ENCODE results near the gene AMDHD2. TPM values are rescaled to one million over a fixed set of nuclear protein-coding genes. Genes with fewer than 3 reads are reported as not detected.

The AMDHD2 gene
- total RNA-seq, 1 experiment from 2014 or later, result 50.3 TPM

DNA sequence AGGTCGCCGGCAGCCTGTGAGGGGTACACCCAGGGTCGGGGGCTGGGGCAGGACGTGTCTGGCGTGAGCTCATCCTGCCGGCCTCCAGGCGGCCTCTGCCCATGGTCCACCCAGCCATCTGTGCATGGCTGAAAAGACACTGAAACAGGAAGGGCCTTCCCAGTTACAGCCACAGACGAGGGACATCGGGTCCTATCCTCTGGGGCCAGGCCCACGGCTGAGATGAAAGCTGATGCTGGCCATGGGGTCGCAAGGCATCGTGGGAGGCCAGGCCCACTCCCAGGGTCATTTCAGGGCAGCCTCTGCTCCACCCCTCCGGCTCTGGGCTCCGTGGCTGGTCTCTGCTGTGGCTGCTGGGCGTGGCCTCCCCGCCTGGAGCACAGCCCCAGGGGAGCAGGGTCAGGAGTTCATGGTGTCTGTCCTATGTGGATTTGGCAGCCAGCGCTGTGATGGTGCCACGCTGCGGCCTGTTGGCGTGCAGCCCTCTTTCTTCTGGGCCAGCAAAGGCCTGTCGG, 23.0 kb upstream of the AMDHD2 start:
- no peak overlapping the region for H3K9ac ChIP-seq (ENCODE audit: low read length)
- H3K4me2 ChIP-seq (ENCODE audit: low read length), result no peak overlapping the region
- no peak for TF ChIP-seq EZH2 (IDR thresholded peaks at IDR 0.05; ENCODE audit: low read length, unreplicated experiment)
- H3K4me3 ChIP-seq (ENCODE audit: low read length), result no peak overlapping the region
- POLR2A ChIA-PET (ENCODE audit: unreplicated experiment), result no interaction called here
- no peaks in the 10 kb centered on the region for H3K9me2 ChIP-seq (replicated peaks; ENCODE audit: low read length)
- H3K36me3 ChIP-seq (ENCODE audit: low read depth, low read length), result no peaks in the 10 kb centered on the region
- no peak overlapping the region for H2AFZ ChIP-seq (ENCODE audit: low read length)
- H3K9me3 ChIP-seq (ENCODE audit: low read length), result no peaks in the 10 kb centered on the region
- ATAC-seq, result no peak
- CTCF ChIA-PET, result no interaction called here
- no peaks in the 10 kb centered on the region for H3F3A ChIP-seq (ENCODE audit: low read length, unreplicated experiment)
- intact Hi-C loops (cut with micrococcal nuclease), result no loop called here
- no peaks in the 10 kb centered on the region for H3K79me2 ChIP-seq (ENCODE audit: low read length)
- DNase-seq, result no peak
- H3K4me1 ChIP-seq (ENCODE audit: insufficient read depth, low read length), result no peaks in the 10 kb centered on the region
- H3K27me3 ChIP-seq (ENCODE audit: low read length), result no peaks in the 10 kb centered on the region
- no peaks in the 10 kb centered on the region for H4K20me1 ChIP-seq (ENCODE audit: low read length)
- no TSS peak for BruUV-seq (replicated peaks)
- H3K27ac ChIP-seq (ENCODE audit: low read length), result no peak overlapping the region

DNA sequence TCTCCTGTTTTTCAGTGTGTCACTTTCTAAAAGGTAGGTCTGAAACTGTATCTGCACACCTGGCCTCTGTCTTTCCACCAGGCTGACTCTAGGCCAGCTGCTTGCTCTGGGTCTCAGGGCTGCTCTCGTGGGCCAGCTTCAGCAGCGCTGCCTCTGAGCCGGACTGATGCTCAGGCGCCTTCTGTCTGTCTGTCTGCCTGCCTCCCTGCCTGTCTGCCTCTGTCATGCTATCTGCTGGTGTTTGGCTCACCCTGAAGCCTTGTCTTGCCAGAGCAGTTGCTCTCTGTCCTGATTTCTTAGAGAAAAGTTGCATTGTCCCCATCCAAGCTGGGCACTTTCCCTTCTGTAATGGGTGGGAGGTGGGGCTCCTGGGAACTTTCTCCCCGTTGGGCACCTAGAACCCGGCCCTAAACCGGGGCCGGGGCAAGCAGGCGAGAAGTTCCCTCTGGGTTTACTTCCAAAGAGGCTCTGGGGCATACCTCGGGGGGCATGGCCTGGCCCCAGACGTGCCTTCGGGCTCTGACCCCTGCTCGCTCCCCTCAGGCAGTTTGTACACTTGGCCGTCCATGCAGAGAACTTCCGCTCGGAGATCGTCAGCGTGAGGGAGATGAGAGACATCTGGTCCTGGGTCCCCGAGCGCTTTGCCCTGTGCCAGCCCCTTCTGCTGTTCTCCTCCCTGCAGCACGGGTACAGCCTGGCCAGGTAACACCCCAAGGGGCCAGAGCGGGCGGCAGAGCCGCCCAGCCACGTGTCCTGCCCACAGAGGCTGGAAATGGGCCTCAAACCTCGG, 22.3 kb upstream of the AMDHD2 start:
- H3K4me2 ChIP-seq (ENCODE audit: low read length), result no peak overlapping the region
- ATAC-seq (no peak), DNase-seq (no peak)
- H3K36me3 ChIP-seq (ENCODE audit: low read depth, low read length), result no peaks in the 10 kb centered on the region
- no peaks in the 10 kb centered on the region for H3K9me2 ChIP-seq (replicated peaks; ENCODE audit: low read length)
- intact Hi-C loops (cut with micrococcal nuclease), result no loop called here
- no peak overlapping the region for H3K9ac ChIP-seq (ENCODE audit: low read length)
- no peak overlapping the region for H3K4me3 ChIP-seq (ENCODE audit: low read length)
- H3K9me3 ChIP-seq (ENCODE audit: low read length), result no peaks in the 10 kb centered on the region
- H3F3A ChIP-seq (ENCODE audit: low read length, unreplicated experiment), result no peaks in the 10 kb centered on the region
- H3K27ac ChIP-seq (ENCODE audit: low read length), result no peak overlapping the region
- no TSS peak for BruUV-seq (replicated peaks)
- no peaks in the 10 kb centered on the region for H3K4me1 ChIP-seq (ENCODE audit: insufficient read depth, low read length)
- no peaks in the 10 kb centered on the region for H4K20me1 ChIP-seq (ENCODE audit: low read length)
- TF ChIP-seq, protein P1, sequence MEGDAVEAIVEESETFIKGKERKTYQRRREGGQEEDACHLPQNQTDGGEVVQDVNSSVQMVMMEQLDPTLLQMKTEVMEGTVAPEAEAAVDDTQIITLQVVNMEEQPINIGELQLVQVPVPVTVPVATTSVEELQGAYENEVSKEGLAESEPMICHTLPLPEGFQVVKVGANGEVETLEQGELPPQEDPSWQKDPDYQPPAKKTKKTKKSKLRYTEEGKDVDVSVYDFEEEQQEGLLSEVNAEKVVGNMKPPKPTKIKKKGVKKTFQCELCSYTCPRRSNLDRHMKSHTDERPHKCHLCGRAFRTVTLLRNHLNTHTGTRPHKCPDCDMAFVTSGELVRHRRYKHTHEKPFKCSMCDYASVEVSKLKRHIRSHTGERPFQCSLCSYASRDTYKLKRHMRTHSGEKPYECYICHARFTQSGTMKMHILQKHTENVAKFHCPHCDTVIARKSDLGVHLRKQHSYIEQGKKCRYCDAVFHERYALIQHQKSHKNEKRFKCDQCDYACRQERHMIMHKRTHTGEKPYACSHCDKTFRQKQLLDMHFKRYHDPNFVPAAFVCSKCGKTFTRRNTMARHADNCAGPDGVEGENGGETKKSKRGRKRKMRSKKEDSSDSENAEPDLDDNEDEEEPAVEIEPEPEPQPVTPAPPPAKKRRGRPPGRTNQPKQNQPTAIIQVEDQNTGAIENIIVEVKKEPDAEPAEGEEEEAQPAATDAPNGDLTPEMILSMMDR (conservative IDR thresholded peaks at IDR 0.05; ENCODE audit: low read depth, low read length), result no peak
- TF ChIP-seq EZH2 (IDR thresholded peaks at IDR 0.05; ENCODE audit: low read length, unreplicated experiment) (no peak), EZH2phosphoT487 (IDR thresholded peaks at IDR 0.05; ENCODE audit: borderline replicate concordance, low read length) (no peak)
- no peak overlapping the region for H2AFZ ChIP-seq (ENCODE audit: low read length)
- ChIA-PET CTCF (no interaction called here), POLR2A (ENCODE audit: unreplicated experiment) (no interaction called here)
- H3K27me3 ChIP-seq (ENCODE audit: low read length), result no peaks in the 10 kb centered on the region
- no peaks in the 10 kb centered on the region for H3K79me2 ChIP-seq (ENCODE audit: low read length)

DNA sequence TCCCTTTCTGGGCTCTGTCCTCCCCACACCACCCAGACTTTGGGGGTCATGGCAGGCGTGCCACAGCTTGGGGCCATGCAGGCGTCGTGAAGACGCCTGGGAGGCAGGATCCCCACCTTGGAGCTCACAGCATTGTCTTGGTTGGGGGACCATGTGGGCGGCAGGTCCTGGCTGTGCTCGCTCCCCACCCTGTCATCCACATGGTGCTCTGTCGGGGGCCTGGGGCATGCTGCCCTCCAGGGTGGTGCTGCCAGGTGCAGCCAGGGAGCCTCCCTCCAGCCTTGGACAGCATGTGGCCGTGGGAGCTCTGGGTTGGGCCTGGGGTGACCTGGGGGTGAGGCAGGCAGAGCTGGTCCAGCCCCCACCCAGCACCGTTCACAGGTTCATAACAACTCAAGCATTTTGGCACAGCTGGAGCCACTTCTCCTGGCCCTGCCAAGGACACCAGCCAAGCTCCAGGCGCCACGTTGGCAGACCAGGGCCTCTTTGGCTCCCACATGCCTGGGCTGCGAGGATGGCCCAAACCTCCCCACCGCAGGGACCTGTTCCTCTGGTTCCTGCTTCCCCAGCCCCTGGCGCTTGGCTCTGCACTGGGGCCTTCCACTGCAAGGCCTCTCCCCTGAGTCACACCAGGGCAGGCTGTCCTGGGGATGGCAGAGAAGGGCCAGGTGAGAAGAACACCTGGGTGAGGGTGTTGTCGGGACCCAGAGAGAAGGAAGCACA, 21.5 kb upstream of the AMDHD2 start:
- no peaks in the 10 kb centered on the region for H3F3A ChIP-seq (ENCODE audit: low read length, unreplicated experiment)
- no peak overlapping the region for H3K4me3 ChIP-seq (ENCODE audit: low read length)
- no peaks in the 10 kb centered on the region for H3K9me3 ChIP-seq (ENCODE audit: low read length)
- no peaks in the 10 kb centered on the region for H3K27me3 ChIP-seq (ENCODE audit: low read length)
- no TSS peak for BruUV-seq (replicated peaks)
- H3K36me3 ChIP-seq (ENCODE audit: low read depth, low read length), result no peaks in the 10 kb centered on the region
- POLR2A ChIA-PET (ENCODE audit: unreplicated experiment), result no interaction called here
- H3K4me1 ChIP-seq (ENCODE audit: insufficient read depth, low read length), result no peaks in the 10 kb centered on the region
- no peaks in the 10 kb centered on the region for H4K20me1 ChIP-seq (ENCODE audit: low read length)
- no peak for DNase-seq
- no peak overlapping the region for H2AFZ ChIP-seq (ENCODE audit: low read length)
- H3K9ac ChIP-seq (ENCODE audit: low read length), result no peak overlapping the region
- TF ChIP-seq, protein P1 (conservative IDR thresholded peaks at IDR 0.05; ENCODE audit: low read depth, low read length), result no peak
- TF ChIP-seq EZH2phosphoT487 (IDR thresholded peaks at IDR 0.05; ENCODE audit: borderline replicate concordance, low read length) (no peak), EZH2 (IDR thresholded peaks at IDR 0.05; ENCODE audit: low read length, unreplicated experiment) (no peak)
- no peak overlapping the region for H3K4me2 ChIP-seq (ENCODE audit: low read length)
- no peaks in the 10 kb centered on the region for H3K79me2 ChIP-seq (ENCODE audit: low read length)
- H3K9me2 ChIP-seq (replicated peaks; ENCODE audit: low read length), result no peaks in the 10 kb centered on the region
- CTCF ChIA-PET, result no interaction called here
- intact Hi-C loops (cut with micrococcal nuclease), result no loop called here
- ATAC-seq, result no peak; the same call in 1 of the 2 replicates
- H3K27ac ChIP-seq (ENCODE audit: low read length), result no peak overlapping the region

All from PC-3 (cell line).